Measurements from ENCODE around the gene UBE2E1. TPM values are rescaled to one million over a fixed set of nuclear protein-coding genes. Genes with fewer than 3 reads are reported as not detected.

The UBE2E1 gene
- total RNA-seq, 1 experiment from 2014 or later: 102 TPM

GRCh38 chr3:23919628-23920027 lies 113.9 kb downstream of the UBE2E1 start:
- H3K27me3 ChIP-seq (ENCODE audit: insufficient read depth, low read depth): no peaks in the 10 kb centered on the region
- H2AFZ ChIP-seq: no peak overlapping the region
- H3K9me3 ChIP-seq (ENCODE audit: insufficient read depth, low read depth): no peaks in the 10 kb centered on the region
- H3K4me2 ChIP-seq: peak overlapping the region; percentile 97
- H3K27ac ChIP-seq: no peak overlapping the region
- peak overlapping the region; percentile 91; the same call in 1 of the 2 replicates for H3K4me3 ChIP-seq
- peaks cover 59% of the 10 kb centered on the region for H3K79me2 ChIP-seq (ENCODE audit: low read depth)
- no peak for TF ChIP-seq CTCF (conservative IDR thresholded peaks at IDR 0.05)
- no peak for TF ChIP-seq EZH2 (IDR thresholded peaks at IDR 0.05; ENCODE audit: low read depth)
- H3K36me3 ChIP-seq (ENCODE audit: low read depth): peaks cover 31% of the 10 kb centered on the region
- intact Hi-C loops (cut with micrococcal nuclease; ENCODE audit: unreplicated experiment): loop anchor here (10.0 kb wide), 1 partner anchor 315 kb away; no protein-coding TSS in a partner anchor
- no TSS peak for BruUV-seq (replicated peaks)
- ChIA-PET CTCF (interaction anchor here (0.6 kb wide), 2 partner anchors 540 to 748 kb away, joined by 3 to 6 read pairs; no protein-coding TSS in a partner anchor), POLR2A (ENCODE audit: unreplicated experiment) (interaction anchor here (0.6 kb wide), 1 partner anchor 27 kb away, joined by 3 read pairs; no protein-coding TSS in a partner anchor)
- no peak for DNase-seq
- H4K20me1 ChIP-seq (ENCODE audit: insufficient read depth): peaks cover 34% of the 10 kb centered on the region
- H3K9me2 ChIP-seq (ENCODE audit: insufficient read depth): no peaks in the 10 kb centered on the region; the same call in 1 of the 2 replicates
- peaks cover 35% of the 10 kb centered on the region for H3K4me1 ChIP-seq (replicated peaks; ENCODE audit: insufficient read depth)
- H3F3A ChIP-seq (ENCODE audit: insufficient read depth, low read depth): peaks cover 63% of the 10 kb centered on the region

GRCh38 chr3:23920151-23920655 lies 114.4 kb downstream of the UBE2E1 start:
- CTCF ChIA-PET: interaction anchor here (0.6 kb wide), 2 partner anchors 541 to 749 kb away, joined by 3 to 6 read pairs; no protein-coding TSS in a partner anchor

GRCh38 chr3:23921052-23921511 lies 115.3 kb downstream of the UBE2E1 start:
- POLR2A ChIA-PET (ENCODE audit: unreplicated experiment): no interaction called here
- intact Hi-C loops (cut with micrococcal nuclease; ENCODE audit: unreplicated experiment): no loop called here
- peaks cover 44% of the 10 kb centered on the region for H3K79me2 ChIP-seq (ENCODE audit: low read depth)
- peaks cover 63% of the 10 kb centered on the region for H3F3A ChIP-seq (ENCODE audit: insufficient read depth, low read depth)
- peaks cover 24% of the 10 kb centered on the region for H3K4me1 ChIP-seq (replicated peaks; ENCODE audit: insufficient read depth)
- H3K36me3 ChIP-seq (ENCODE audit: low read depth): peaks cover 31% of the 10 kb centered on the region
- H3K27me3 ChIP-seq (ENCODE audit: insufficient read depth, low read depth): no peaks in the 10 kb centered on the region
- CTCF ChIA-PET: interaction anchor here (0.5 kb wide), 1 partner anchor 903 kb away, joined by 3 read pairs; no protein-coding TSS in a partner anchor
- H3K9me2 ChIP-seq (ENCODE audit: insufficient read depth): no peaks in the 10 kb centered on the region; the same call in 1 of the 2 replicates
- TF ChIP-seq EZH2 (IDR thresholded peaks at IDR 0.05; ENCODE audit: low read depth): no peak
- TF ChIP-seq CTCF (conservative IDR thresholded peaks at IDR 0.05): no peak
- no peak overlapping the region for H3K4me3 ChIP-seq
- no peak for DNase-seq
- no peak overlapping the region; the same call in 1 of the 2 replicates for H3K4me2 ChIP-seq
- H2AFZ ChIP-seq: no peak overlapping the region
- no TSS peak for BruUV-seq (replicated peaks)
- H4K20me1 ChIP-seq (ENCODE audit: insufficient read depth): peaks cover 34% of the 10 kb centered on the region
- peak overlapping the region; percentile 33; the same call in 1 of the 2 replicates for H3K27ac ChIP-seq
- no peaks in the 10 kb centered on the region for H3K9me3 ChIP-seq (ENCODE audit: insufficient read depth, low read depth)

More at GRCh38 chr3:23920151-23920655, 114.4 kb downstream of the UBE2E1 start:
- intact Hi-C loops (cut with micrococcal nuclease; ENCODE audit: unreplicated experiment): no loop called here
- TF ChIP-seq EZH2 (IDR thresholded peaks at IDR 0.05; ENCODE audit: low read depth): no peak
- TF ChIP-seq CTCF (conservative IDR thresholded peaks at IDR 0.05): no peak
- Histone ChIP-seq H3K27ac (peak overlapping the region; percentile 33; the same call in 1 of the 2 replicates), H3K27me3 (ENCODE audit: insufficient read depth, low read depth) (no peaks in the 10 kb centered on the region), H3F3A (ENCODE audit: insufficient read depth, low read depth) (peaks cover 63% of the 10 kb centered on the region), H3K36me3 (ENCODE audit: low read depth) (peaks cover 31% of the 10 kb centered on the region), H2AFZ (no peak overlapping the region), H3K9me2 (ENCODE audit: insufficient read depth) (no peaks in the 10 kb centered on the region; the same call in 1 of the 2 replicates), H3K4me2 (peak overlapping the region; percentile 97), H3K4me1 (replicated peaks; ENCODE audit: insufficient read depth) (peaks cover 30% of the 10 kb centered on the region), H3K9me3 (ENCODE audit: insufficient read depth, low read depth) (no peaks in the 10 kb centered on the region), H3K4me3 (peak overlapping the region; percentile 91; the same call in 1 of the 2 replicates), H3K79me2 (ENCODE audit: low read depth) (peaks cover 53% of the 10 kb centered on the region), H4K20me1 (ENCODE audit: insufficient read depth) (peaks cover 34% of the 10 kb centered on the region)
- BruUV-seq (replicated peaks): no TSS peak
- POLR2A ChIA-PET (ENCODE audit: unreplicated experiment): interaction anchor here (0.6 kb wide), 1 partner anchor 26 kb away, joined by 3 read pairs; no protein-coding TSS in a partner anchor
- DNase-seq: no peak

All from PC-9 (cell line).